HG03097 (cell line): ENCODE results near the gene MED1.
"Not testable (repeated sequence)": the region's sequence is repeated elsewhere in the genome, so short reads cannot be mapped to it uniquely, and the experiment has no call there.

Experiments used
- ATAC-seq: cut with Tn5 transposase; IDR thresholded peaks from one replicate; pipeline ENCODE4 v1.9.1; 2021; ENCODE audit not compliant: unreplicated experiment, low FRiP score

The MED1 gene, protein sequence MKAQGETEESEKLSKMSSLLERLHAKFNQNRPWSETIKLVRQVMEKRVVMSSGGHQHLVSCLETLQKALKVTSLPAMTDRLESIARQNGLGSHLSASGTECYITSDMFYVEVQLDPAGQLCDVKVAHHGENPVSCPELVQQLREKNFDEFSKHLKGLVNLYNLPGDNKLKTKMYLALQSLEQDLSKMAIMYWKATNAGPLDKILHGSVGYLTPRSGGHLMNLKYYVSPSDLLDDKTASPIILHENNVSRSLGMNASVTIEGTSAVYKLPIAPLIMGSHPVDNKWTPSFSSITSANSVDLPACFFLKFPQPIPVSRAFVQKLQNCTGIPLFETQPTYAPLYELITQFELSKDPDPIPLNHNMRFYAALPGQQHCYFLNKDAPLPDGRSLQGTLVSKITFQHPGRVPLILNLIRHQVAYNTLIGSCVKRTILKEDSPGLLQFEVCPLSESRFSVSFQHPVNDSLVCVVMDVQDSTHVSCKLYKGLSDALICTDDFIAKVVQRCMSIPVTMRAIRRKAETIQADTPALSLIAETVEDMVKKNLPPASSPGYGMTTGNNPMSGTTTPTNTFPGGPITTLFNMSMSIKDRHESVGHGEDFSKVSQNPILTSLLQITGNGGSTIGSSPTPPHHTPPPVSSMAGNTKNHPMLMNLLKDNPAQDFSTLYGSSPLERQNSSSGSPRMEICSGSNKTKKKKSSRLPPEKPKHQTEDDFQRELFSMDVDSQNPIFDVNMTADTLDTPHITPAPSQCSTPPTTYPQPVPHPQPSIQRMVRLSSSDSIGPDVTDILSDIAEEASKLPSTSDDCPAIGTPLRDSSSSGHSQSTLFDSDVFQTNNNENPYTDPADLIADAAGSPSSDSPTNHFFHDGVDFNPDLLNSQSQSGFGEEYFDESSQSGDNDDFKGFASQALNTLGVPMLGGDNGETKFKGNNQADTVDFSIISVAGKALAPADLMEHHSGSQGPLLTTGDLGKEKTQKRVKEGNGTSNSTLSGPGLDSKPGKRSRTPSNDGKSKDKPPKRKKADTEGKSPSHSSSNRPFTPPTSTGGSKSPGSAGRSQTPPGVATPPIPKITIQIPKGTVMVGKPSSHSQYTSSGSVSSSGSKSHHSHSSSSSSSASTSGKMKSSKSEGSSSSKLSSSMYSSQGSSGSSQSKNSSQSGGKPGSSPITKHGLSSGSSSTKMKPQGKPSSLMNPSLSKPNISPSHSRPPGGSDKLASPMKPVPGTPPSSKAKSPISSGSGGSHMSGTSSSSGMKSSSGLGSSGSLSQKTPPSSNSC (N-terminal part only)

GRCh38 chr17:39450847-39451581 is at the start of gene MED1:
TSS of gene MED1 (minus strand) at chr17:39451263. CDS start at chr17:39451062, 201 bp downstream.
- ATAC-seq: peak; percentile 90

DNA sequence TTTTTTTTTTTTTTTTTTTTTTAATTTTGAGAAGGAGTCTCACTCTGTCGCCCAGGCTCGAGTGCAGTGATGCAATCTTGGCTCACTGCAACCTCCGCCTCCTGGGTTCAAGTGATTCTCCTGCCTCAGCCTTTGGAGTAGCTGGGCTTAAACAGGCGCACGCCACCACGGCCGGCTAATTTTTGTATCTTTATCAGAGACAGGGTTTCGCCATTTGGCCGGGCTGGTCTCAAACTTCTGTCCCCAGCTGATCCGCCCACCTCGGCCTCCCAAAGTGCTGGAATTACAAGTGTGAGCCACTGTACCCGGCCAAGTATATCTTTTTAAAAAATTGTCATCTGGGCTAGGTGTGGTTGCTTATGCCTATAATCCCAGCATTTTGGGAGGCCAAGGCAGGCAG is 45.9 kb upstream of the MED1 start:
- not testable (repeated sequence) for ATAC-seq

DNA sequence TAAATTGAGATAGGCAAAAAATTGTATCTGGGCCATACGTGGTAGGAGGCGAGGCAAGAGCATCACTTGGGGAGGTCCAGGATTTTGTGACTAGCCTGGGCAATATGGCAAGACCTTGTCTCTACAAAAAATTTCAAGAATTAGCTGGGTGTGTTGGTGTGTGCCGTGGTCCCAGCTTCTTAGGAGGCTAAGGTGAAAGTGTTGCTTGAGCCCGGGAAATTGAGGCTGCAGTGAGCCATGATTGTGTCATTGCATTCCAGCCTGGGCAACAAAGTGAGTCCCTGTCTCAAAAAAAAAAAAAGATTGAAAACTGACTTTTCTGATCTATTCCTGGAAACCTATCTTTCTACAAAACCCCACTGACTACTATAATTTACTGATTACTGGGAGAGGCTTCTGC is 36.9 kb upstream of the MED1 start:
- ATAC-seq: no peak

- not testable (repeated sequence) for ATAC-seq
These were observed 36.4 kb upstream of the MED1 start for GRCh38 chr17:39487490-39487889.

DNA sequence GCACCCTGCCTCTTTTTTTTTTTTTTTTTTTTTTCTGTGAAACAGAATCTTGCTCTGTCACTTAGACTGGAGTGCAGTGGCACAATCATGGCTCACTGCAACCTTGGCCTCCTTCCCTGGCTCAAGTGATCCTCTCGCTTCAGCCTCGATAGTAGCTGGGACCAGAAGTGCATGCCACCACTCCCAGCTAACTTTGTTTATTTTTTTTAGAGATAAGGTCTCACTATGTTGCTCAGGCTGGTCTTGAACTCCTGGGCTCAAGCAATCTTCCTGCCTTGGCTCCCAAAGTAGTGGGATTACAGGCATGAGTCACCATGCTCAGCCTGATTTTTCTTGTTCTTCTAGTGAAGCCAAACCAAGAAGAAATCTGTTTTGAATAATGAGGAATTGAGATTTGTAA is 35.2 kb upstream of the MED1 start:
- no peak for ATAC-seq

GRCh38 chr17:39485555-39485954 is 34.5 kb upstream of the MED1 start:
- no peak for ATAC-seq

DNA sequence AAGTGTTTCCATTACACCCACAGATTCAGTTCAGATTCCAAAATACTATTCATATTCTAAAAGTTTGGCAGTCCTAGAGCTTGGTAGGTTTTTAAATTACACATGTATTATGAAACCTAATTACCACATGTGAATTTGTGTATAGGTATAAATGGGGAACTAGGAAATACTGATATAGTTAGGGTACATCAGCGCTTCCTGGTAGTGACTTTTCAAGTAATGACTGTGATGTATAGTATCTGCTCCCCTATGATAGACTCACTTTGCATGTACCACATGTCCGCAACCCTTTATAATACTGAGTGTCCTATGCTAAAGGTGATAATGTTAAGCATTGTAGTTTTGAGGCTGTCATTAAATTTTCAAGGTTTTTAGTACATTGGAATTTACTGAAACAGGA is 33.1 kb upstream of the MED1 start:
- no peak for ATAC-seq

DNA sequence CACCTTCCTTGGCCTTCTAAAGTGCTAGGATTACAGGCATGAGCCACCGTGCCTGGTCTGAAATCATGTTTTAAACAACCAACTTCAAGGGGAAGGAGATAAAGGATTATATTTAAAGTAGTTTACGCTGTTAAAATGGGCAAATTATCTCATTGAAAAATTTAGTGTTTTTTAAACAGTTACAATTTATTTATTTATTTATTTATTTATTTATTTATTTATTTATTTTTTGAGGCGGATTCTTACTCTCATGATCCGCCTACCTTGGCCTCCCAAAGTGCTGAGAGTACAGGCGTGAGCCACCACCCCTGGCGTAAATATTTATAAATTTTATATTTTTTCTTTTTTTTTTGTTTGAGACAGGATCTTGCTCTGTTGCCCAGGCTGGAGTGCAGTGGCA is 32.4 kb upstream of the MED1 start:
- no peak for ATAC-seq

DNA sequence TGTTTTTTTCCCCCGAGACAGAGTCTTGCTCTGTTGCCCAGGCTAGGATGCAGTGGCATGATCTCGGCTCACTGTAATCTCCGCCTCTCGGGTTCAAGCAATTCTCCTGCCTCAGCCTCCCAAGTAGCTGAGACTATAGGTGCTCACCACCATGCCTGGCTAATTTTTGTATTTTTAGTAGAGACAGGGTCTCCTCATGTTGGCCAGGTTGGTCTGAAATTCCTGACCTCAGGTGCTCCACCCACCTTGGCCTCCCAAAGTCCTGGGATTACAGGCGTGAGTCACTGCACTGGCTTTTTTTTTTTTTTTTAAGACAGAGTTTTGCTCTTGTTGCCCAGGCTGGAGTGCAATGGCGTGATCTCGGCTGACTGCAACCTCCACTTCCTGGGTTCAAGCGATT is 28.6 kb upstream of the MED1 start:
- not testable (repeated sequence) for ATAC-seq

DNA sequence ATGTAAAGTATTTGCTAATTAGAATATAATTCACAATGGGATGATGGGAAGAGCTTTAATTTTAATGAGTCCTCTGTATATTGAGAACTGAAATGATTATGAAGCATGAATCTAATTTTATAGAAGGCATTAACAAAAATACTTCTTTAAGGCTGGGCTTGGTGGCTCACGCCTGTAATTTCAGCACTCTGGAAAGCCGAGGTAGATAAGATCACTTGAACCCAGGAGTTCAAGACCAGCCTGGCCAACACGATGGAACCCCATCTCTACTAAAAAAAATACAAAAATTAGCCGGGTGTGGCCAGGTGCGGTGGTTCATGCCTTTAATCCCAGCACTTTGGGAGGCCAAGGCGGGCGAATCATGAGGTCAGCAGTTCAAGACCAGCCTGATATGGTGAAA is 22.2 kb upstream of the MED1 start:
- no peak for ATAC-seq

DNA sequence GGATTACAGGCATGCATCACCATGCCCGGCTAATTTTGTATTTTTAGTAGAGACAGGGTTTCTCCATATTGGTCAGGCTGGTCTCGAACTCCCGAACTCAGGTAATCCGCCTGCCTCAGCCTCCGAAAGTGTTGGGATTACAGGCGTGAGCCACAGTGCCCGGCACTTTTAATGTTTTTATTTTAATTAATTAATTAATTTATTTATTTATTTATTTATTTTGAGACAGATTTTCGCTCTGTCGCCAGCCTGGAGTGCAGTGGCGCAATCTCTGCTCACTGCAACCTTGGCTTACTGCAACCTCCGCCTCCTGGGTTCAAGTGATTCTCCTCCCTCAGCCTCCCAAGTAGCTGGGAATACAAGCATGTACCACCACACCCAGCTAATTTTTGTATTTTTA is 17.5 kb upstream of the MED1 start:
- not testable (repeated sequence) for ATAC-seq

DNA sequence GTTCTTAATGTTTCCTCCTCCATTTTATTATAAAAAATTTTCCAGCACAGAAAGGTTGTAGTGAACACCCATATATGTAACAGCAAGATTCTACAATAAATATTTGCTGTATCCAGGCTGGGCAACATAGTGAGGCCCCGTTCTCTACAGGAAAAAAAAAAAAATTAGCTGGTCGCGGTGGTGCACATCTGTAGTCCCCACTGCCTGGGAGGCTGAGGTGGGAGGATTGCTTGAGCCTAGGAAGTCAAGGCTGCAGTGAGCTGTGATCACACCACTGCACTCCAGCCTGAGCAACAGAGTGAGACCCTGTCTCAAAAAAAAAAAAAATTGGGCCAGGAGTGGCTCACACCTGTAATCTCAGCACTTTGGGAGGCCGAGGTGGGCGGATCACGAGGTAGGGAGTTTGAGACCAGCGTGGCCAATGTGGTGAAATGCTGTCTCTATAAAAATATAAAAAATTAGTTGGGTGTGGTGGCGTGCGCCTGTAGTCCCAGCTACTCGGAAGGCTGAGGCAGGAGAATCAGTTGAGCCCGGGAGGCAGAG is 13.6 kb upstream of the MED1 start:
- ATAC-seq: not testable (repeated sequence)

DNA sequence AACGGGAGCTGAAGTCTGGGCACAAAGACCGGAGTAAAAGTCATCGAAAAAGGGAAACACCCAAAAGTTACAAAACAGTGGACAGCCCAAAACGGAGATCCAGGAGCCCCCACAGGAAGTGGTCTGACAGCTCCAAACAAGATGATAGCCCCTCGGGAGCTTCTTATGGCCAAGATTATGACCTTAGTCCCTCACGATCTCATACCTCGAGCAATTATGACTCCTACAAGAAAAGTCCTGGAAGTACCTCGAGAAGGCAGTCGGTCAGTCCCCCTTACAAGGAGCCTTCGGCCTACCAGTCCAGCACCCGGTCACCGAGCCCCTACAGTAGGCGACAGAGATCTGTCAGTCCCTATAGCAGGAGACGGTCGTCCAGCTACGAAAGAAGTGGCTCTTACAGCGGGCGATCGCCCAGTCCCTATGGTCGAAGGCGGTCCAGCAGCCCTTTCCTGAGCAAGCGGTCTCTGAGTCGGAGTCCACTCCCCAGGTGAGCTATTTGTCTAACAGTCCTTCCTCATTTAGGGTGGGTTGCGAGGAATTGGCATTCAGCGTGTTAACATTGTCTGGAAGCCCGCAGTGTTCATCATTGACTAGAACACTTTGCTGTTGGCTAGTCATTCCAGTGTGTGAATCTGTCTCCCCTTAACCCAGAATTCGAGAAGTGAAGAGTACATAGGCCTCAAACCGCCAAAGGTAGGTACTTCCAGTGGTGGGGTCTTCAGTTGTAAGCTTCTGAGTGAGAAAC is 11.7 kb upstream of the MED1 start:
- no peak for ATAC-seq

GRCh38 chr17:39461926-39462569 is 11.0 kb upstream of the MED1 start:
- ATAC-seq: peak; percentile 1

GRCh38 chr17:39461113-39461925 is 10.3 kb upstream of the MED1 start, which contains the start of gene CDK12:
TSS of gene CDK12 (plus strand) at chr17:39461486. CDS start at chr17:39462072, 586 bp downstream.
- peak; percentile 73 for ATAC-seq

- no peak for ATAC-seq
These were observed 4.9 kb upstream of the MED1 start for GRCh38 chr17:39455919-39456318.

DNA sequence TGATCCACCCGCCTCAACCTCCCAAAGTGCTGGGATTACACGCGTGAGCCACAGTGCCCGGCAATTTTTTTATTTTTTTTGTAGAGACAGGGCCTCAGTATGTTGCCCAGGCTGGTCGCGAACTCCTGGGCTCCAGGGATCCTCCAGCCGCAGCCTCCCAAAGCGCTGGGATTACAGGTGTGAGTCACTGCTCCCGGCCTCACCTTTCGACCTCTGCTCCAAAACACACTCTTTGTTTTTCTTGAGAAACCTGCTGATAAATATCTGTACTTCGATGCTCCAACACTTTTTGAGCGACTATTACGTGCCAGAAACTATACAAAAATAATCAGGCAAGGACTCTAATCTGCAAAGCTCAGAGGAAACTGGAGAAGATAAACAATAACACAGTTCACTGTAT is 1.0 kb downstream of the MED1 start:
- ATAC-seq: no peak

- no peak for ATAC-seq
These were observed 3.5 kb downstream of the MED1 start for GRCh38 chr17:39447561-39447960.
